GM23338 (cell line): ENCODE data around the gene TGFBRAP1. TPM values are rescaled to one million over a fixed set of nuclear protein-coding genes. Genes with fewer than 3 reads are reported as not detected.

Source experiments
- ATAC-seq: fragments of 200-7000 bp; cut with Tn5 transposase; 3 replicates; pipeline ENCODE4 v1.9.1; 2020
- DNase-seq: peaks from one replicate; pipeline ENCODE4 v3.0.0-alpha.2; 2015; ENCODE audit warnings: low spot score
- H2AFZ ChIP-seq: fragments of 200-600 bp; sonication (generic); 2 replicates; pipeline ENCODE4 v1.8.0; 2016; ENCODE audit warnings: antibody characterized with exemption, mild to moderate bottlenecking, moderate library complexity
- H3F3A ChIP-seq: fragments of 200-600 bp; sonication (generic); replicated peaks from 2 replicates; pipeline ENCODE4 v1.8.0; 2017; ENCODE audit warnings: antibody characterized with exemption, mixed run types, low read depth
- H3K27ac ChIP-seq: fragments of 200-600 bp; sonication (generic); 2 replicates; pipeline ENCODE4 v1.6.1; 2016; ENCODE audit warnings: low read depth
- H3K27me3 ChIP-seq: fragments of 200-600 bp; sonication (generic); 2 replicates; pipeline ENCODE4 v1.8.0; 2016; ENCODE audit warnings: mild to moderate bottlenecking, mixed run types, moderate library complexity; ENCODE audit not compliant: insufficient read depth
- H3K36me3 ChIP-seq: fragments of 200-600 bp; sonication (generic); 2 replicates; pipeline ENCODE4 v1.8.0; 2016; ENCODE audit warnings: mild to moderate bottlenecking; ENCODE audit not compliant: insufficient read depth
- H3K4me1 ChIP-seq: fragments of 200-600 bp; sonication (generic); 2 replicates; pipeline ENCODE4 v1.8.0; 2016; ENCODE audit warnings: mild to moderate bottlenecking, moderate library complexity; ENCODE audit not compliant: insufficient read depth
- H3K4me2 ChIP-seq: fragments of 200-600 bp; sonication (generic); 2 replicates; pipeline ENCODE4 v1.7.1; 2017; ENCODE audit warnings: mixed run types
- H3K4me3 ChIP-seq: fragments of 200-600 bp; sonication (generic); 2 replicates; pipeline ENCODE4 v1.6.1; 2016; ENCODE audit warnings: mixed run types
- H3K79me2 ChIP-seq: fragments of 200-600 bp; sonication (generic); replicated peaks from 2 replicates; pipeline ENCODE4 v1.8.0; 2017; ENCODE audit warnings: mild to moderate bottlenecking; ENCODE audit not compliant: insufficient read depth
- H3K9me2 ChIP-seq: fragments of 200-600 bp; sonication (generic); 2 replicates; pipeline ENCODE4 v1.8.0; 2017; ENCODE audit not compliant: insufficient read depth
- H4K20me1 ChIP-seq: fragments of 200-600 bp; sonication (generic); replicated peaks from 2 replicates; pipeline ENCODE4 v1.8.0; 2017; ENCODE audit warnings: mild to moderate bottlenecking; ENCODE audit not compliant: insufficient read depth
- H3K27ac Mint-ChIP-seq: 2 replicates; pipeline ENCODE4 v1.8.0; 2020; ENCODE audit warnings: inconsistent platforms, mild to moderate bottlenecking, moderate library complexity, mixed read lengths
- H3K27me3 Mint-ChIP-seq: 3 replicates; pipeline ENCODE4 v1.8.0; 2022; ENCODE audit warnings: low read depth, mild to moderate bottlenecking, moderate library complexity, mixed read lengths, inconsistent platforms; ENCODE audit not compliant: insufficient read depth, poor library complexity
- H3K36me3 Mint-ChIP-seq: 3 replicates; pipeline ENCODE4 v1.8.0; 2021; ENCODE audit warnings: low read depth, mild to moderate bottlenecking, inconsistent platforms, moderate library complexity, mixed read lengths
- H3K4me1 Mint-ChIP-seq: 3 replicates; pipeline ENCODE4 v1.8.0; 2020; ENCODE audit warnings: mild to moderate bottlenecking, inconsistent platforms, mixed read lengths
- H3K4me3 Mint-ChIP-seq: 3 replicates; pipeline ENCODE4 v1.8.0; 2021; ENCODE audit warnings: moderate library complexity, mild to moderate bottlenecking, inconsistent platforms, mixed read lengths
- H3K9me3 Mint-ChIP-seq: 3 replicates; pipeline ENCODE4 v1.8.0; 2020; ENCODE audit warnings: moderate library complexity, mild to moderate bottlenecking, inconsistent platforms, mixed read lengths
- CREB1 ChIP-seq: fragments of 250-450 bp; sonication (Bioruptor Pico); IDR thresholded peaks from 2 replicates; pipeline ENCODE4 v1.5.0; 2020; ENCODE audit warnings: low read depth, mild to moderate bottlenecking, moderate library complexity
- CTCF ChIP-seq, 2 experiments: fragments of 200-600 bp in 1 of 2; sonication (generic) in 1 of 2; conservative IDR thresholded peaks; 2 replicates each; pipeline versions ENCODE4 v1.5.1 to v1.6.1; 2016 to 2017; ENCODE audit warnings: antibody characterized with exemption in 2 of 2, low read depth in 2 of 2, mild to moderate bottlenecking in 2 of 2, moderate library complexity in 1 of 2
- EZH2 ChIP-seq: fragments of 200-600 bp; sonication (generic); IDR thresholded peaks from one replicate; pipeline ENCODE4 v1.8.0; 2017; ENCODE audit warnings: antibody characterized with exemption, mild to moderate bottlenecking, low read depth; ENCODE audit not compliant: unreplicated experiment
- EZH2phosphoT487 ChIP-seq: fragments of 200-600 bp; sonication (generic); IDR thresholded peaks from one replicate; pipeline ENCODE4 v1.8.1; 2018; ENCODE audit warnings: antibody characterized with exemption; ENCODE audit not compliant: unreplicated experiment
- JUNB ChIP-seq: IDR thresholded peaks from one replicate; pipeline ENCODE4 v1.6.1; 2016; ENCODE audit warnings: antibody characterized with exemption; ENCODE audit not compliant: unreplicated experiment
- ZNF331 ChIP-seq: fragments of 250-450 bp; sonication (Bioruptor Pico); IDR thresholded peaks from 2 replicates; pipeline ENCODE4 v1.5.0; 2020; ENCODE audit warnings: low read depth, mild to moderate bottlenecking, moderate library complexity
- polyA plus RNA-seq: library from polyadenylated mRNA; unstranded; fragments of >200 nt; fragmentation: Nextera tagmentation; extraction: Ambion mirVana; gene quantifications from 2 replicates; pipeline ENCODE4 v1.2.1, GENCODE V29; 2016
- total RNA-seq: library from RNA; depleted of rRNA; stranded (reverse); fragments of >200 nt; shearing (Covaris generic); gene quantifications from 2 replicates; pipeline ENCODE4 v1.2.3, GENCODE V29; 2014
- TF ChIP-seq, protein P1 (sequence below): IDR thresholded peaks from one replicate; pipeline ENCODE4 v1.6.1; 2018; ENCODE audit warnings: antibody characterized with exemption; ENCODE audit not compliant: unreplicated experiment
- TF ChIP-seq, protein P2 (sequence below): IDR thresholded peaks from 2 replicates; pipeline ENCODE4 v1.6.1; 2016; ENCODE audit warnings: antibody characterized with exemption
- TF ChIP-seq, protein P3 (sequence below): fragments of 250-450 bp; sonication (Bioruptor Pico); IDR thresholded peaks from 2 replicates; pipeline ENCODE4 v1.5.0; 2020; ENCODE audit warnings: mild to moderate bottlenecking, moderate library complexity

Gene TGFBRAP1
- total and polyA plus RNA-seq, 2 experiments from 2014 or later: 6.3 to 23.5 TPM

DNA sequence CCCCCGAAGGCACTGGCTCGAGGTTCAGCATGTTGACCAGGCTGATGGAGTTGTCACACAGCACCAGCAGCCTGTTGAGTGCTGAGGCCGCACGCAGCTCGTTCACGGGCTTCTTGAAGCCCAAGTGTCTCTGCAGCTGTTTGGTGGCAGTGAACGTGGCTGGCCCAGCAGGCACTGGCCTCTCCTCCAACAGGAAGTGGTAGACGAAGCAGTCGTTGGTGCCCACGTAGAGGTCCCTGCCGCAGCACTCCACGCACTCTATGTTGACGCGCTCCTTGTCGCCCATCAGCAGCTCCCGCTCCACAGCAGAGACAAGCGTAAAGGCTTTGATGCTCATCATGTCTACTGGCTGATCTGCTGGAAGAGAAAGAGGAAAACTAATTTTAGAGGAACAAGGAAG lies 21.6 kb downstream of the TGFBRAP1 start:
- Histone ChIP-seq H3K27me3 (no peaks in the 10 kb centered on the region), H4K20me1 (peaks cover 4% of the 10 kb centered on the region; the same call in 1 of the 2 replicates), H3K4me3 (no peak overlapping the region), H3K9me2 (no peaks in the 10 kb centered on the region), H3F3A (no peaks in the 10 kb centered on the region), H3K27ac (no peak overlapping the region), H3K4me2 (no peak overlapping the region), H2AFZ (no peak overlapping the region), H3K79me2 (peaks cover 35% of the 10 kb centered on the region), H3K36me3 (no peaks in the 10 kb centered on the region; the same call in 1 of the 2 replicates), H3K4me1 (0 out of 2 replicates have a peak, but pooled peaks cover 3% of the 10 kb centered on the region)
- DNase-seq (no peak), ATAC-seq (no peak)
- peaks cover 18% of the 10 kb centered on the region for H3K36me3 Mint-ChIP-seq
- peak overlapping the region; percentile 53; the same call in 1 of the 2 replicates for H3K27ac Mint-ChIP-seq
- peaks cover 12% of the 10 kb centered on the region for H3K4me1 Mint-ChIP-seq
- TF ChIP-seq, protein P1, sequence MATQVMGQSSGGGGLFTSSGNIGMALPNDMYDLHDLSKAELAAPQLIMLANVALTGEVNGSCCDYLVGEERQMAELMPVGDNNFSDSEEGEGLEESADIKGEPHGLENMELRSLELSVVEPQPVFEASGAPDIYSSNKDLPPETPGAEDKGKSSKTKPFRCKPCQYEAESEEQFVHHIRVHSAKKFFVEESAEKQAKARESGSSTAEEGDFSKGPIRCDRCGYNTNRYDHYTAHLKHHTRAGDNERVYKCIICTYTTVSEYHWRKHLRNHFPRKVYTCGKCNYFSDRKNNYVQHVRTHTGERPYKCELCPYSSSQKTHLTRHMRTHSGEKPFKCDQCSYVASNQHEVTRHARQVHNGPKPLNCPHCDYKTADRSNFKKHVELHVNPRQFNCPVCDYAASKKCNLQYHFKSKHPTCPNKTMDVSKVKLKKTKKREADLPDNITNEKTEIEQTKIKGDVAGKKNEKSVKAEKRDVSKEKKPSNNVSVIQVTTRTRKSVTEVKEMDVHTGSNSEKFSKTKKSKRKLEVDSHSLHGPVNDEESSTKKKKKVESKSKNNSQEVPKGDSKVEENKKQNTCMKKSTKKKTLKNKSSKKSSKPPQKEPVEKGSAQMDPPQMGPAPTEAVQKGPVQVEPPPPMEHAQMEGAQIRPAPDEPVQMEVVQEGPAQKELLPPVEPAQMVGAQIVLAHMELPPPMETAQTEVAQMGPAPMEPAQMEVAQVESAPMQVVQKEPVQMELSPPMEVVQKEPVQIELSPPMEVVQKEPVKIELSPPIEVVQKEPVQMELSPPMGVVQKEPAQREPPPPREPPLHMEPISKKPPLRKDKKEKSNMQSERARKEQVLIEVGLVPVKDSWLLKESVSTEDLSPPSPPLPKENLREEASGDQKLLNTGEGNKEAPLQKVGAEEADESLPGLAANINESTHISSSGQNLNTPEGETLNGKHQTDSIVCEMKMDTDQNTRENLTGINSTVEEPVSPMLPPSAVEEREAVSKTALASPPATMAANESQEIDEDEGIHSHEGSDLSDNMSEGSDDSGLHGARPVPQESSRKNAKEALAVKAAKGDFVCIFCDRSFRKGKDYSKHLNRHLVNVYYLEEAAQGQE: no peak
- TF ChIP-seq, protein P2, sequence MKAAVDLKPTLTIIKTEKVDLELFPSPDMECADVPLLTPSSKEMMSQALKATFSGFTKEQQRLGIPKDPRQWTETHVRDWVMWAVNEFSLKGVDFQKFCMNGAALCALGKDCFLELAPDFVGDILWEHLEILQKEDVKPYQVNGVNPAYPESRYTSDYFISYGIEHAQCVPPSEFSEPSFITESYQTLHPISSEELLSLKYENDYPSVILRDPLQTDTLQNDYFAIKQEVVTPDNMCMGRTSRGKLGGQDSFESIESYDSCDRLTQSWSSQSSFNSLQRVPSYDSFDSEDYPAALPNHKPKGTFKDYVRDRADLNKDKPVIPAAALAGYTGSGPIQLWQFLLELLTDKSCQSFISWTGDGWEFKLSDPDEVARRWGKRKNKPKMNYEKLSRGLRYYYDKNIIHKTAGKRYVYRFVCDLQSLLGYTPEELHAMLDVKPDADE: no peak
- TF ChIP-seq EZH2phosphoT487: no peak
- TF ChIP-seq CREB1: no peak
- no peak for TF ChIP-seq JUNB
- TF ChIP-seq EZH2: no peak
- no peaks in the 10 kb centered on the region for H3K9me3 Mint-ChIP-seq
- no peak overlapping the region for H3K4me3 Mint-ChIP-seq
- peaks cover 2% of the 10 kb centered on the region for H3K27me3 Mint-ChIP-seq

GRCh38 chr2:105307550-105307949 lies 22.0 kb downstream of the TGFBRAP1 start:
- Histone ChIP-seq H4K20me1 (peaks cover 4% of the 10 kb centered on the region; the same call in 1 of the 2 replicates), H2AFZ (no peak overlapping the region), H3K4me1 (0 out of 2 replicates have a peak, but pooled peaks cover 3% of the 10 kb centered on the region), H3K79me2 (peaks cover 31% of the 10 kb centered on the region), H3K27me3 (no peaks in the 10 kb centered on the region), H3K4me2 (no peak overlapping the region), H3F3A (no peaks in the 10 kb centered on the region), H3K36me3 (no peaks in the 10 kb centered on the region; the same call in 1 of the 2 replicates), H3K4me3 (no peak overlapping the region), H3K27ac (no peak overlapping the region), H3K9me2 (no peaks in the 10 kb centered on the region)
- Mint-ChIP-seq H3K4me1 (peaks cover 12% of the 10 kb centered on the region), H3K27me3 (peaks cover 2% of the 10 kb centered on the region), H3K9me3 (no peaks in the 10 kb centered on the region), H3K36me3 (peaks cover 18% of the 10 kb centered on the region), H3K27ac (no peak overlapping the region), H3K4me3 (no peak overlapping the region)
- DNase-seq (no peak), ATAC-seq (no peak)
- TF ChIP-seq, protein P3, sequence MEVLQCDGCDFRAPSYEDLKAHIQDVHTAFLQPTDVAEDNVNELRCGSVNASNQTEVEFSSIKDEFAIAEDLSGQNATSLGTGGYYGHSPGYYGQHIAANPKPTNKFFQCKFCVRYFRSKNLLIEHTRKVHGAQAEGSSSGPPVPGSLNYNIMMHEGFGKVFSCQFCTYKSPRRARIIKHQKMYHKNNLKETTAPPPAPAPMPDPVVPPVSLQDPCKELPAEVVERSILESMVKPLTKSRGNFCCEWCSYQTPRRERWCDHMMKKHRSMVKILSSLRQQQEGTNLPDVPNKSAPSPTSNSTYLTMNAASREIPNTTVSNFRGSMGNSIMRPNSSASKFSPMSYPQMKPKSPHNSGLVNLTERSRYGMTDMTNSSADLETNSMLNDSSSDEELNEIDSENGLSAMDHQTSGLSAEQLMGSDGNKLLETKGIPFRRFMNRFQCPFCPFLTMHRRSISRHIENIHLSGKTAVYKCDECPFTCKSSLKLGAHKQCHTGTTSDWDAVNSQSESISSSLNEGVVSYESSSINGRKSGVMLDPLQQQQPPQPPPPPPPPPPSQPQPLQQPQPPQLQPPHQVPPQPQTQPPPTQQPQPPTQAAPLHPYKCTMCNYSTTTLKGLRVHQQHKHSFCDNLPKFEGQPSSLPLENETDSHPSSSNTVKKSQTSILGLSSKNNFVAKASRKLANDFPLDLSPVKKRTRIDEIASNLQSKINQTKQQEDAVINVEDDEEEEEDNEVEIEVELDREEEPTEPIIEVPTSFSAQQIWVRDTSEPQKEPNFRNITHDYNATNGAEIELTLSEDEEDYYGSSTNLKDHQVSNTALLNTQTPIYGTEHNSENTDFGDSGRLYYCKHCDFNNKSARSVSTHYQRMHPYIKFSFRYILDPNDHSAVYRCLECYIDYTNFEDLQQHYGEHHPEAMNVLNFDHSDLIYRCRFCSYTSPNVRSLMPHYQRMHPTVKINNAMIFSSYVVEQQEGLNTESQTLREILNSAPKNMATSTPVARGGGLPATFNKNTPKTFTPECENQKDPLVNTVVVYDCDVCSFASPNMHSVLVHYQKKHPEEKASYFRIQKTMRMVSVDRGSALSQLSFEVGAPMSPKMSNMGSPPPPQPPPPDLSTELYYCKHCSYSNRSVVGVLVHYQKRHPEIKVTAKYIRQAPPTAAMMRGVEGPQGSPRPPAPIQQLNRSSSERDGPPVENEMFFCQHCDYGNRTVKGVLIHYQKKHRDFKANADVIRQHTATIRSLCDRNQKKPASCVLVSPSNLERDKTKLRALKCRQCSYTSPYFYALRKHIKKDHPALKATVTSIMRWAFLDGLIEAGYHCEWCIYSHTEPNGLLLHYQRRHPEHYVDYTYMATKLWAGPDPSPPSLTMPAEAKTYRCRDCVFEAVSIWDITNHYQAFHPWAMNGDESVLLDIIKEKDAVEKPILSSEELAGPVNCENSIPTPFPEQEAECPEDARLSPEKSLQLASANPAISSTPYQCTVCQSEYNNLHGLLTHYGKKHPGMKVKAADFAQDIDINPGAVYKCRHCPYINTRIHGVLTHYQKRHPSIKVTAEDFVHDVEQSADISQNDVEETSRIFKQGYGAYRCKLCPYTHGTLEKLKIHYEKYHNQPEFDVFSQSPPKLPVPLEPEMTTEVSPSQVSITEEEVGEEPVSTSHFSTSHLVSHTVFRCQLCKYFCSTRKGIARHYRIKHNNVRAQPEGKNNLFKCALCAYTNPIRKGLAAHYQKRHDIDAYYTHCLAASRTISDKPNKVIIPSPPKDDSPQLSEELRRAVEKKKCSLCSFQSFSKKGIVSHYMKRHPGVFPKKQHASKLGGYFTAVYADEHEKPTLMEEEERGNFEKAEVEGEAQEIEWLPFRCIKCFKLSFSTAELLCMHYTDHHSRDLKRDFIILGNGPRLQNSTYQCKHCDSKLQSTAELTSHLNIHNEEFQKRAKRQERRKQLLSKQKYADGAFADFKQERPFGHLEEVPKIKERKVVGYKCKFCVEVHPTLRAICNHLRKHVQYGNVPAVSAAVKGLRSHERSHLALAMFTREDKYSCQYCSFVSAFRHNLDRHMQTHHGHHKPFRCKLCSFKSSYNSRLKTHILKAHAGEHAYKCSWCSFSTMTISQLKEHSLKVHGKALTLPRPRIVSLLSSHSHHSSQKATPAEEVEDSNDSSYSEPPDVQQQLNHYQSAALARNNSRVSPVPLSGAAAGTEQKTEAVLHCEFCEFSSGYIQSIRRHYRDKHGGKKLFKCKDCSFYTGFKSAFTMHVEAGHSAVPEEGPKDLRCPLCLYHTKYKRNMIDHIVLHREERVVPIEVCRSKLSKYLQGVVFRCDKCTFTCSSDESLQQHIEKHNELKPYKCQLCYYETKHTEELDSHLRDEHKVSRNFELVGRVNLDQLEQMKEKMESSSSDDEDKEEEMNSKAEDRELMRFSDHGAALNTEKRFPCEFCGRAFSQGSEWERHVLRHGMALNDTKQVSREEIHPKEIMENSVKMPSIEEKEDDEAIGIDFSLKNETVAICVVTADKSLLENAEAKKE (CRISPR knock-in tag): no peak
- TF ChIP-seq ZNF331 (CRISPR knock-in tag) (no peak), CTCF (conservative IDR thresholded peaks at IDR 0.05; ENCODE audit: low read depth in 2 of 2) (no peak)
